Measurements from ENCODE around the gene F13B.

GRCh38 chr1:197065559-197065958 is 1.5 kb downstream of the F13B start:
- no peak for TF ChIP-seq CTCF (conservative IDR thresholded peaks at IDR 0.05; ENCODE audit: low read depth, low read length)
- no peak for TF ChIP-seq EZH2 (IDR thresholded peaks at IDR 0.05; ENCODE audit: low read length, unreplicated experiment)
